ENCODE results near the gene DROSHA. TPM values are rescaled to one million over a fixed set of nuclear protein-coding genes. Genes with fewer than 3 reads are reported as not detected.

The DROSHA gene
- total RNA-seq, 6 experiments from 2014 or later = 13.0 to 21.0 (median 18.5) TPM

- no peak for DNase-seq
- H3K4me1 ChIP-seq = no peaks in the 10 kb centered on the region
- 67% methylated on average over 10 of the region's 11 CpGs for whole genome bisulfite sequencing (ENCODE audit: insufficient coverage, low coverage, low lambda C conversion rate, missing lambda C conversion rate)
- no peaks in the 10 kb centered on the region for H3K36me3 ChIP-seq
- ATAC-seq = no peak
- H3K4me3 ChIP-seq = no peak overlapping the region
- no peak overlapping the region for H3K27ac ChIP-seq
- no peak for TF ChIP-seq POLR2A (IDR thresholded peaks at IDR 0.05)
- TF ChIP-seq CTCF (IDR thresholded peaks at IDR 0.05) = no peak
- intact Hi-C loops (cut with DNase I) = no loop called here
- H3K27me3 ChIP-seq = no peaks in the 10 kb centered on the region
- H3K9me3 ChIP-seq = no peaks in the 10 kb centered on the region
These were observed 174.9 kb downstream of the DROSHA start for GRCh38 chr5:31357038-31357437.

- TF ChIP-seq POLR2A (IDR thresholded peaks at IDR 0.05) (no peak), CTCF (IDR thresholded peaks at IDR 0.05) (no peak)
- intact Hi-C loops (cut with DNase I) = no loop called here
- Histone ChIP-seq H3K9me3 (no peaks in the 10 kb centered on the region), H3K27me3 (no peaks in the 10 kb centered on the region), H3K4me1 (no peaks in the 10 kb centered on the region), H3K4me3 (no peak overlapping the region), H3K36me3 (no peaks in the 10 kb centered on the region), H3K27ac (no peak overlapping the region)
- WGBS (ENCODE audit: insufficient coverage, low coverage, low lambda C conversion rate, missing lambda C conversion rate) = 65% methylated on average over 3 of the region's 3 CpGs
- no peak for ATAC-seq
- no peak for DNase-seq
These were observed 176.6 kb downstream of the DROSHA start for GRCh38 chr5:31355337-31355736.

Small RNA genes within 50 kb of the gene (small RNA-seq; reads per million reads assigned to genes)
- 0 reads per million in 2 experiments for gene RF00019

Other genes with a start within 250 kb of the DROSHA start
- 10 to 100 TPM in 2 of 6 experiments, 1 to 10 TPM in 4; 8.5 to 11.2 (median 9.7) TPM for gene C5orf22, start 208 bp upstream of the DROSHA start, total RNA-seq
- gene PDZD2, start 107.0 kb upstream of the DROSHA start, total RNA-seq = 1 to 10 TPM in 2 of 6 experiments, under 1 TPM in 4; 0.43 to 1.9 (median 0.88) TPM